Measurements from ENCODE around the gene FAM107B. TPM values are rescaled to one million over a fixed set of nuclear protein-coding genes. Genes with fewer than 3 reads are reported as not detected.

Gene FAM107B
- total and polyA plus RNA-seq, 10 of the 15 experiments (the other 5 are each of a cell fraction or from before 2014, with no cell fraction given) = 22.9 to 162 (median 86.6) TPM

- TF ChIP-seq RAD21 (IDR thresholded peaks at IDR 0.05; ENCODE audit: insufficient read depth, low read depth, low read length) = peak; percentile 37
- peak; percentile 78; the same call in 1 of the 2 replicates for TF ChIP-seq TCF7 (IDR thresholded peaks at IDR 0.05; ENCODE audit: borderline replicate concordance)
Measured at GRCh38 chr10:14648005-14648765, 126.5 kb downstream of the FAM107B start (continued).

- no peaks in the 10 kb centered on the region for H3K79me2 ChIP-seq (ENCODE audit: control insufficient read depth, insufficient read depth, low read length)
- FAIRE-seq = no peak
- BruUV-seq (replicated peaks) = TSS peak; percentile 79
- WGBS (ENCODE audit: insufficient coverage, insufficient replicate concordance, low lambda C conversion rate, missing lambda C conversion rate) = 31% methylated on average over 6 of the region's 6 CpGs
- H3K4me2 ChIP-seq (ENCODE audit: control insufficient read depth, insufficient read depth) = peak overlapping the region; percentile 41; the same call in 1 of the 2 replicates
- ATAC-seq = peak; percentile 38
- no peaks in the 10 kb centered on the region; the same call in 1 of the 3 replicates for H3K9me3 ChIP-seq (replicated peaks; ENCODE audit: control insufficient read depth, insufficient read depth, low read length)
- H3K9ac ChIP-seq (ENCODE audit: control insufficient read depth, insufficient read depth, low read length) = 0 out of 2 replicates have a peak overlapping the region, but pooled peaks have one; percentile 9
- no peaks in the 10 kb centered on the region for H4K20me1 ChIP-seq (ENCODE audit: control insufficient read depth, insufficient read depth)
- DNase-seq (ENCODE audit: low read depth, low spot score) = peak; percentile 56
- ChIA-PET CTCF (interaction anchor here (0.5 to 2.7 kb wide), 8 partner anchors 9 to 327 kb away, joined by 3 to 11 read pairs (median 3); no protein-coding TSS in a partner anchor), SMC1A (ENCODE audit: uncharacterized antibody, unreplicated experiment) (interaction anchor here (0.7 to 4.6 kb wide), 19 partner anchors 9 to 192 kb away, joined by 3 to 45 read pairs (median 4); partner anchors contain the start of genes CDNF, HSPA14 and MSANTD7), POLR2A (interaction anchor here (1.0 to 13.2 kb wide), 4 partner anchors 13 to 95 kb away, joined by 5 to 99 read pairs (median 6); no protein-coding TSS in a partner anchor), RAD21 (ENCODE audit: unreplicated experiment) (interaction anchor here (0.8 to 2.5 kb wide), 13 partner anchors 9 to 191 kb away, joined by 3 to 17 read pairs (median 4); no protein-coding TSS in a partner anchor)
- in situ Hi-C loops (cut with MboI) = loop anchor here (5.0 kb wide), 1 partner anchor 38 kb away; no protein-coding TSS in a partner anchor
- H3K4me3 ChIP-seq = no peak overlapping the region
- H3K4me1 ChIP-seq (ENCODE audit: control insufficient read depth, insufficient read depth, low read length) = peaks cover 34% of the 10 kb centered on the region
- intact Hi-C loops (cut with micrococcal nuclease; ENCODE audit: unreplicated experiment) = loop anchor here (5.0 kb wide), 3 partner anchors 58 to 177 kb away; no protein-coding TSS in a partner anchor
- peaks cover 0 to 5% of the 10 kb centered on the region in 2 experiments; a peak in 1 of 4 replicates for H3K27me3 ChIP-seq (replicated peaks in 1 of 2; ENCODE audit: control insufficient read depth in 2 of 2, insufficient read depth in 2 of 2, low read length in 1 of 2)
- H2AFZ ChIP-seq (ENCODE audit: control insufficient read depth, low read depth, low read length) = peak overlapping the region; percentile 64; the same call in 1 of the 2 replicates
- H3K27ac ChIP-seq (ENCODE audit: control insufficient read depth, insufficient read depth) = peak overlapping the region; percentile 35; the same call in 1 of the 2 replicates
- no peaks in the 10 kb centered on the region for H3K36me3 ChIP-seq (ENCODE audit: control insufficient read depth in 2 of 2, insufficient read depth in 2 of 2, low read length in 1 of 2)
- TF ChIP-seq LARP7 (IDR thresholded peaks at IDR 0.05) = no peak
- 0 out of 2 replicates have a peak, but pooled peaks have one; percentile 7 for TF ChIP-seq SMARCA5 (IDR thresholded peaks at IDR 0.05)
- TF ChIP-seq E4F1 (IDR thresholded peaks at IDR 0.05; ENCODE audit: borderline replicate concordance, partially characterized antibody) = no peak
- TF ChIP-seq MTA2 (IDR thresholded peaks at IDR 0.05; ENCODE audit: low read depth) = no peak
- no peak for TF ChIP-seq ZNF207 (IDR thresholded peaks at IDR 0.05; ENCODE audit: borderline replicate concordance)
- TF ChIP-seq SPI1 (IDR thresholded peaks at IDR 0.05; ENCODE audit: borderline replicate concordance, insufficient read depth, low read depth, low read length) = no peak
- TF ChIP-seq NR2F1 (conservative IDR thresholded peaks at IDR 0.05) = no peak
- peak; percentile 24; the same call in 1 of the 2 replicates for TF ChIP-seq JUNB (IDR thresholded peaks at IDR 0.05)
- TF ChIP-seq TBL1XR1 (IDR thresholded peaks at IDR 0.05; ENCODE audit: low read depth, low read length) = no peak
- no peak for TF ChIP-seq IRF5 (IDR thresholded peaks at IDR 0.05; ENCODE audit: borderline replicate concordance)
- no peak for TF ChIP-seq BCL11A (IDR thresholded peaks at IDR 0.05; ENCODE audit: low read depth, low read length)
Measured at GRCh38 chr10:14645239-14645960, 129.3 kb downstream of the FAM107B start.

All from GM12878 (cell line).